Kidney tubule cell (primary cell): Measurements from ENCODE around the gene UNC79.
A peak's percentile ranks its signal among the peaks of the same experiment; 100 is the strongest.

Experiments used
- DNase-seq: peaks from one replicate; pipeline ENCODE4 v3.0.0-alpha.2; 2018; ENCODE audit warnings: low spot score

The UNC79 gene

GRCh38 chr14:93708311-93708734 lies 277.6 kb downstream of the UNC79 start:
- DNase-seq = no peak

DNA sequence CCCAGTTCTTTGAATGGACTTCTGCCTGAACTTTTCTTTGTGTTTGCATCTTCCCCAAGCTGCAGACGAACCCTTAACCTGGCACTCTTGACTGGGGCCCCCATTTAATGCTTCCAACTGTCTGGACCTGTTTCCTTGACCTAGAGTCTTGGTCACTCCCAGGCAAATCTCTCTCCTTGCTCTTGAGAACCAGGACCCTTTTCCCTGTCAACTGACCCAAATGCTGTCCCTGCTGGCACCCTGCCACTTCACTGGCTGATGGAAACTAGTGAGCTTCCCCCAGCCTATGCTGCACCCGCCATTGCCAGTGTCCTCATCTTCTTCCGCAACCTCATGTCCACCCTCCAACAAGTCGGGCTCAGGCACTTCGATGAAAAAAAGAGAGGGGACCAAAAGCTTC lies 278.1 kb downstream of the UNC79 start:
- no peak for DNase-seq

GRCh38 chr14:93709249-93709648 lies 278.5 kb downstream of the UNC79 start:
- no peak for DNase-seq

DNA sequence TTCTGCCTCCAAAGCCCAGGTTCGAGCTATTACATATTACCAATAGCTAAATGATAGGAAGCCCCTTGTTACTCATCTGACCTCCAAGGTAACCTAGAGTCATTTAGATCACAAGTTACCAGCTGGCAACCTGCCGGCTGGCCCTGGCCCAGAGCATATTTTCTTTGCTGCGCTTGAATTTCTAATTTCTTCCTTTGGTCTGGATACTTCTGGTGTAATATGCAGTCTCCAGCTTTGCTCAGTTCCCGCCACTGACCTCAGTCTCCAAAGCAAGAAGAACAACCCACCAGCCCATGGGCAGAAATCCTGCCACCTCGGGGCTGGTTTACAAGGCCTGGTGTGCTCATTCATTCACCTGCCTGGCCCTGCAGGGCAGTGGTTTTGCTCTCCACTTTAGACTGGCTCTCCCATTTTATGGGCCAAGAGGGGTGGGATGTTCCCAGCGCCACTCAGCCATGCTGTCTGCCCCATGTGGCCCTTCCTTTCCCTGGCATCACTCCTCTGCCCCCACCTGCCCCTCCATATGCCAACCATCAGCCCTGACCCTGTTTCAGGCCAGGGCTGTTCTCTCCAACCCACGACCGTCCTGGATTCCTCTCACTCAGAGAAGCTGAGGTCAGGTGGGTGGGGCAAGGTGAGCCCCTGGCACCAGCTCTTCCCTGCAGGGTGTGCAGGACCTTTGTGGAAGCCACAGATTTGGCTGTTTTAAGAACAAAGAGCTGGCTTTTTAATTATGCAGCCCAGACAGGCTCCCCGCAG lies 281.5 kb downstream of the UNC79 start:
- DNase-seq = peak; percentile 25

GRCh38 chr14:93712838-93713724 lies 282.3 kb downstream of the UNC79 start:
- peak; percentile 75 for DNase-seq

DNA sequence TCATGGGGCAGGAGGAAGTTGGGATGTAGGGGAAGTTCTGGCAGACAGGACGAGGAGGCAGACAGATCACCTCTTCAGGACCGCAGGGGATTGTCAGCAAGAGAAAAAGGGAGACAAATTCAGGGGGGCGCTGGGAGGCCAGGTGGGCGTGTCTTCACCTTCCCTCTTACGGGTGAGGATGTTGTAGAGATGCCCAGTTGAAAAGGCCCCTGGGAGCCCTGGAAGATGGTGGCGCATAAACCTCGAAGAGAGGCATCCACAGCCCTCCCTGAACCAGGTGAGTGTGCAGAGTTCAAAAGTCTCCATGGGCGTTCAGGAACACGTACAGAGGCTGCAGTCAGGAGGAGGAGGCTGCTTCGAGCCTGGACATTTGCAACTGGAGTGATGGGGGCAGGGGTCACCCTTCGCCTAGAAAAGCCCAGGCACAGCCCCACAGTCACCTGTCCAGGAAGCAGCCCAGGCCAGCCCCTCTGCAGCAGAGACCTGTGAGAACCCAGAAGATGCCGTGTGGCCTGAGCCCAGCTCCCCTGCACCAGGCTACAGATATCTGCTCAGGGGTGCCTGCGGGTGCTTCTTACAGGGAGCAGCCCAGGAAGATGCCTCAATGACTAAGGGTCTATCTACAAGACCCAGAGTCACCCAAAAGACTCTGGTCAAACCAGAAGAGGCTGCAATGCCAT lies 283.1 kb downstream of the UNC79 start:
- DNase-seq = no peak

DNA sequence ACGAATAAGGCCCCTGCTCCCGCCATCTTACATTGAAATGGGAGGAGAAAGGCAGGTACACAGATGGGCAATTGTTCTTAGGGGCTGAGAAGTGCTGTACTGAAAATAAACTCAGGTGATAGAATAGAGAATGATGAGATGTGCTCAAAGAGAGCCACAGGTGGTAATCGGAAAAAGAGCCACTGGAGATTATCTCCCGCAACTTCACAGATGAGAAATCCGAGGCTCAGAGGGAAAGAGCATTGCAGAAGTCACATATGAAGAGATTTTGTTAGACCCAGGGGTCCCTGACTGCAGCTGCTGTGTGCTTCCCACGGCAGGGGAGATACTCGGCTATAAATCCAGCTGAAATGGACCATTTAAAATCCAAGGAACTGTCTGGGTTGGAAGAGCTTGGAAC lies 283.9 kb downstream of the UNC79 start:
- no peak for DNase-seq

DNA sequence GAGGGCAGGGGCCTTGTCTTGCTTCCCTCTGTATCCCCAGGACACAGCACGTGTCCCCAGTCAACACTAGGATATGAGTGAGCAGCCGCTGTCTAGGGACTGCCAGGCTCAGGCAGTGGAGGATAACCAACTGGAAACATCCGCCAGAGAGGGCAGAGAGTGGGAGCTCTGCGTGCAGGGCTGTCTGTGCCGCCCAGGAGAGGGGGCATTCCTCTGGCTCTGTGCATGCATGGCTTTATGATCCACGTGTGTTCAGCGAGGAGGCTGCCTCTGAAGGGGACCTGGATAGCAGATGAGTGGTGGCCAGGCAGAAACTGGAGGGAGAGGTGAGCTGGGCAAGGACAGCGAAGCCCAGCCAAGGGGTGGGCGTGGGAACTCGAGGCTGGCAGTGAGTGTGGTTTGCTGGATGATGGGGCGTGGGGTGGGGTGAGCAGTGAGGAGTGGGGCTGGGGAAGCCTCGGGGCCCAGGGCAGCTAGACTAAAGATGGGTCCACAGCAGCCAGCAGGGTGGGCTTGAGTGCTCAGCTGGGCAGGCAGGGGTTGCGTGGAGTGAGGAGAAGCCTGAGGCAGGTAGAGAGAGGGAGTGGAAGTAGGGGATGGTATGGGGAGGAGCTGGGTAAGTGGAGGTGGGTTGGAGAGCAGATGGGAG lies 284.7 kb downstream of the UNC79 start:
- no peak for DNase-seq

DNA sequence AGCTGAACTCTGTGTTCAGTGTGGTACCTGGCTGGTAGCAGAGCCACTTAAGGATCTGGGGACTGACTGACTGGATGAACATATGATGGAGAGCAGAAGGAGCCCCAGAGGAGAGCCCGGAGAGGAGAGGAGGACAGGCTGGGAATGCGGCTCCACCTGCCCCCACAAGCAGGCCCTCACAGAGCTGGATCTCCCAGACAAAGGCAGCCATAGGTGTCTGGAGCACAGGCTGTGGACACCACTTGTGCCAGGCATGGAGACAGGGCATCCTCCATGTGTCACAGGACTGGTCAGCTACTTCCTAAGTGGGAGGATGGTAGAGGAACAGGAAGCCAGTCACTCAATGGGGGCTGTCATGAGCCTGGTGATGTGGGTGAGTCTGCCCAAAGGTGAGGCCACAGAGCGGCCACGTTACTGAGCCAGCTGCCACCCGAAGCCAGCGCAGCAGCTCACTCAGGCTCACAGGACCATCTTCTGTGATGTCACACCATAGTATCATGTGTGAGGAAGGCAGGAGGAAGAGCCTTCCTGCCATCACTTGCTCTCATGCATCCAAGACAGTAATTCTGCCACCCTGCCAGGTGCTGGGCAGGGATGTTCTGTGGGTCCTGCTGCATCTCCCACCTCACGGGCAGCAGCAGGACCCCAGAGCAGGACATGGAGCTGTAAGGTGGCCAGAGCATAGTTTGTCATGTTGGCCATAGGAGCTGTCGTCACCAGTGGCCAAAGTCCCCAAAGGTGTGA lies 285.4 kb downstream of the UNC79 start:
- no peak for DNase-seq

GRCh38 chr14:93716746-93717667 lies 286.3 kb downstream of the UNC79 start:
- DNase-seq = no peak

DNA sequence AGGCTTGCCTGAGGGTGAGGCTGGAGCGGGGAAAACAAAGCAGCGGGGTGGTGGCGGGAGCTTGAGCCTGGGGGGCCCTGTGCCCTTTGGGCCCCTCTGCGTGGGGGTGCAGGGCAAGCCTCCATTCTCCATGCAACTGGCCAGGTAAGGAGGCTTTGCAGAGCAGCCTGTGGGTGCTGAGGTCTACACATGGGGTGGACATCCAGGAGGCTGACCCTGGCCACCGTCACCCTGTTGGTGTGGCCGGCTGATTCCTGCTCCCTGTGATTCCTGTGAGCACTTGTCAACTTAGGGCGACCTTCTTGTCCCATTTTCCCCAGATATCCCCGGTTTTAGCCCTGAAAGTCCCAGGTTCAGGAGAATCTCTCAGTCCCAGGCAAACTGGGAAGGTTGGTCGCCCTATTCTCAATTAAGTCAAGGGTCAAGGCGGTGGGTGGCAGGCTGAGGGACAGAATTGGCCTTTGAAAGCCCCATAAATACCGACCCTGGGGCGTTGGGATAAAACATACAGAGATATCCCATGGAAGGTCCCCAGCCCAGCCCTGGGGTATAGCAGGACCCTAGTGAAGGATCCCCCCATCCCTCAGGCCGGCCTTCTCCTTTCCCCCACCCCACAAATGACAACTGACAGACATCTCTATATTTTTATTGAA lies 287.1 kb downstream of the UNC79 start:
- no peak for DNase-seq

- DNase-seq = no peak
Measured at GRCh38 chr14:93719256-93719655, 288.5 kb downstream of the UNC79 start.

GRCh38 chr14:93720076-93720815 lies 289.5 kb downstream of the UNC79 start:
- no peak for DNase-seq

DNA sequence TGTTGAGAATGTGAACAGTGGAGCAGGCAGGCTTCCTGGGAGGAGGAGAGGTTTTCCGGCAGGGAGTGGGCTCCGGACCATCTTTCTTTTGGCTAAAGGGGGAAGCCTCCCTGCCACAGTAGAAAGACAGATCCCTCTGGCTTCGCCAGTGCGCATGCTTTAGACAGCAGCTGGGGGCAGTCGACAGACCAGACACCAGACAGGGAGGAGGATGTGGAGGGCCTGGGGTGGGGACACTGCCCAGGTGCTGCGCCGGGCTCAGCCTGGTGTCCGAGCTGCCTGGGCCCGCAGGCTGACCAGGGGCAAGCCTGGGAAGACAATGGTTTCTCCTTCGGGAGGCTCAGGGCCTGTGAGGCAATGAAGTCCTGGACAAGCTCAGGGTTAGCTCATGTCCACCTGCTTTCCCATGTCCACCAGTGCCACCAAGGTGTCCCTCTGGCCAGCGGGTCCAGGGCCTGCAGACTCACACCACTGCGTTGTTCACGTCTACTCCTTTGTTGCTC lies 290.3 kb downstream of the UNC79 start:
- DNase-seq = no peak

- DNase-seq = no peak
Measured at GRCh38 chr14:93723001-93723400, 292.3 kb downstream of the UNC79 start.

DNA sequence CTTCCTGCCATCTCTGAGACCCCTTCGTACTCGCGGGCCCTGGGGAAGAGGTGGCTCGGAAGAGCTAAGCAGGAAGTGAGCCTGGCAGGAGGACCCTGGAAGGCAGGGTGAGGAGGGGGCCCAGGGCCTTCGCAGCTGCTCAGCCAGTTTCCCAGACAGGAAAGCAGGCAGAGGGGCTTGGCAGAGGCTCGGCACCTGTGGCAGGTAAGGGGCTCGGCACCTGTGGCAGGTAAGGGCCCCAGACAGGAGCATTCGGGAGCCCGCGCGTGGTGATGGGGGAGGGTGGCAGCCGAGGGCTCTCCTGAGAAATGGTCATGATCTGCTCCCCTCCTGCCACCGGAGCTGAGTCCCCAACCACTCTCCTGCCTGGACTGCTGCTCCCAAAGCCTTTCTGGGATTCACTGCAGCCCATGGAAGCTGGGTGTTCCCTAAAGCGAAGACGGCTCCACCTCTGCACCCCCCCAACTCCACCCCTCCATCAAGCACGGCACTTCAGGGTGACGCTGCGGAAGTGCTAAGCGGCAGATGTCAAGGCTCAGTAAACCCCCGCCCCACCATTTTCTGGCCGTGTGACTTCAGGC lies 294.4 kb downstream of the UNC79 start:
- no peak for DNase-seq

GRCh38 chr14:93725993-93726392 lies 295.3 kb downstream of the UNC79 start:
- DNase-seq = no peak

GRCh38 chr14:93727039-93727740 lies 296.5 kb downstream of the UNC79 start:
- no peak for DNase-seq
